HG03108 (cell line): ENCODE results near the gene AOC1.
"Not testable (repeated sequence)": the region's sequence is repeated elsewhere in the genome, so short reads cannot be mapped to it uniquely, and the experiment has no call there.

Source experiments
- ATAC-seq: cut with Tn5 transposase; IDR thresholded peaks from one replicate; pipeline ENCODE4 v1.9.1; 2021; ENCODE audit warnings: moderate library complexity; ENCODE audit not compliant: unreplicated experiment

Gene AOC1, protein sequence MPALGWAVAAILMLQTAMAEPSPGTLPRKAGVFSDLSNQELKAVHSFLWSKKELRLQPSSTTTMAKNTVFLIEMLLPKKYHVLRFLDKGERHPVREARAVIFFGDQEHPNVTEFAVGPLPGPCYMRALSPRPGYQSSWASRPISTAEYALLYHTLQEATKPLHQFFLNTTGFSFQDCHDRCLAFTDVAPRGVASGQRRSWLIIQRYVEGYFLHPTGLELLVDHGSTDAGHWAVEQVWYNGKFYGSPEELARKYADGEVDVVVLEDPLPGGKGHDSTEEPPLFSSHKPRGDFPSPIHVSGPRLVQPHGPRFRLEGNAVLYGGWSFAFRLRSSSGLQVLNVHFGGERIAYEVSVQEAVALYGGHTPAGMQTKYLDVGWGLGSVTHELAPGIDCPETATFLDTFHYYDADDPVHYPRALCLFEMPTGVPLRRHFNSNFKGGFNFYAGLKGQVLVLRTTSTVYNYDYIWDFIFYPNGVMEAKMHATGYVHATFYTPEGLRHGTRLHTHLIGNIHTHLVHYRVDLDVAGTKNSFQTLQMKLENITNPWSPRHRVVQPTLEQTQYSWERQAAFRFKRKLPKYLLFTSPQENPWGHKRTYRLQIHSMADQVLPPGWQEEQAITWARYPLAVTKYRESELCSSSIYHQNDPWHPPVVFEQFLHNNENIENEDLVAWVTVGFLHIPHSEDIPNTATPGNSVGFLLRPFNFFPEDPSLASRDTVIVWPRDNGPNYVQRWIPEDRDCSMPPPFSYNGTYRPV

DNA sequence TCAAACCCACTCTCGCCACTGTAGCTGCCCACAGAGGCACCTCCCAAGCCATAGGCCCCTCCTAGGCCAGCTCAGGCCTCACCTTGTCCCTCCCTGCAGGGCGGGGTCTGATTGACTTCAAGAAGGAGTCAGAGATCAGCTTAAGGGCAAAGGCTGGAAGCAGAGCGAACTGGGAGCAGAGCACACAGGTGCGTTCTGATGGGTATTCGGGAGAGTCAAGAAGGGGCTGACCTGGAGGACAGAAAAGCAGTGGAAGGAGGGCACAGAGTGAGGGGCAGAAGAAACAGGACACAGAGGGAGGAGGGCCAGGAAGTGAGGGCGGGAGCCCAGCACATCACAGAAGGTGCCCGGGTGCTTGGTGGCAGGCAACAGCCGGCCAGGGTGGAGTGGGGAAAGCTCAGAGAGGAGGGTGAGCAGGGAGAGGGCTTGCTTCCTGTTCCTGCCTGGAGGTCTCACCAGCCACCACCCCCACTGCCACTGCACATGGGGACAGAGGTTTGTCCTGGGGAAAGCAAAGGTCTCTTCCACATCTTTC, at the start of gene AOC1:
TSS of gene AOC1 (plus strand) at position 147 of the 535 bp plus-strand sequence. CDS start 3,954 bp downstream, outside the sequence.
- ATAC-seq: no peak

DNA sequence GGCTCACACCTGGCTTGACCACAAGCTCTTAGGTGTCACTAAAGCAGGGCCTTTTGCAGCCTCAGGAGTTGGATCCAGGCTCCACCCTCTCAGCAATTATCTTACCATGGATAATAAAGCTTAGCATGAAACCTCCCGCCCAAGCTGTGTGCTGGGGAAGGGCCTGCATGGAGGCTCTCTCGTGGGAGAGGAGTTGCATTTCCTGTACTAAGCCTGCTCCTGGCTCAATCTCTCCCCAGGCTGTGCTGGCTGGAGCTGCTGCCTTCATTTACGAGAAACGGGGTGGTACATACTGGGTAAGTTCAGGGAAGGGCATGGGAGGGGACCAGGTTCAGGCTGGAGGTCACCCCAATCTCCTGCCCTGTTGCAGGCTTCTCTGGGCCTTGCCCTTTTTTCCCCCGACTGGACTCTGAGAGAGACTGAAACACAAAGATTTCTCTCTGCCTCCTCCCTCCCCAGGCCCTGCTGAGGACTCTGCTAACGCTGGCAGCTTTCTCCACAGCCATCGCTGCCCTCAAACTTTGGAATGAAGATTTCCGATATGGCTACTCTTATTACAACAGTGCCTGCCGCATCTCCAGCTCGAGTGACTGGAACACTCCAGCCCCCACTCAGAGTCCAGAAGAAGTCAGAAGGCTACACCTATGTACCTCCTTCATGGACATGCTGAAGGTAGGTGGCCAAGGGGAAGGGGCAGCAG, 49.0 kb upstream of the AOC1 start:
- no peak for ATAC-seq

DNA sequence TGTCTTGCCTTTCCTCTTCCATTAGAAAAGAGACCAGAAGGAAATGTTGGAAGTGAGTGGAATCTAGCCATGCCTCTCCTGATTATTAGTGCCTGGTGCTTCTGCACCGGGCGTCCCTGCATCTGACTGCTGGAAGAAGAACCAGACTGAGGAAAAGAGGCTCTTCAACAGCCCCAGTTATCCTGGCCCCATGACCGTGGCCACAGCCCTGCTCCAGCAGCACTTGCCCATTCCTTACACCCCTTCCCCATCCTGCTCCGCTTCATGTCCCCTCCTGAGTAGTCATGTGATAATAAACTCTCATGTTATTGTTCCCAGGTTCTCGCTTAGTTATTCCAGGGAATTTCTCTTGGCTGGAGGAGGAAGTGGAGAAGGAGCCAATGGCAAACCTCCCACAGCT, 47.5 kb upstream of the AOC1 start:
- ATAC-seq: no peak

GRCh38 chr7:150805864-150806263, 46.5 kb upstream of the AOC1 start:
- no peak for ATAC-seq

GRCh38 chr7:150806454-150806853, 45.9 kb upstream of the AOC1 start:
- ATAC-seq: no peak

DNA sequence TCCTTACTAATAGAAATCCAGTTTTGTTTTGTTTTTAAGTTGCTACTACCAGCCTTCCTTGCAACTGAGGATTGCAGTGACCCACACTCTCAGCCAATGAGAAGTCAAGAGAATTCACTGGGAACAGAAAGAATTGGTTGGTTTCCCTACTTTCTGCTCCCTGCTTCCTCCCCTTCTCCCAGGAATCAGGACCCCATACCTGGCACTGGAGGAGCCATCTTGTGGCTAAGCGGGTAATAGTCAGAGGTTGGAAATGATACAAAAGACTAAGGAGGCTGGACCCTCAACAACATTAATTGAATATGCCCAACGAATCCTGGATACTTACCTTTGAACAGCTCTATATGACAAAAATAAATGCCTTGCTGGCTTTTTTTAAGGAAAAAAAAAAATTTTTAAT, 45.5 kb upstream of the AOC1 start:
- ATAC-seq: no peak

GRCh38 chr7:150807616-150808438, 44.5 kb upstream of the AOC1 start:
- ATAC-seq: not testable (repeated sequence)

- ATAC-seq: no peak
Measured at GRCh38 chr7:150814328-150815001, 37.9 kb upstream of the AOC1 start.

DNA sequence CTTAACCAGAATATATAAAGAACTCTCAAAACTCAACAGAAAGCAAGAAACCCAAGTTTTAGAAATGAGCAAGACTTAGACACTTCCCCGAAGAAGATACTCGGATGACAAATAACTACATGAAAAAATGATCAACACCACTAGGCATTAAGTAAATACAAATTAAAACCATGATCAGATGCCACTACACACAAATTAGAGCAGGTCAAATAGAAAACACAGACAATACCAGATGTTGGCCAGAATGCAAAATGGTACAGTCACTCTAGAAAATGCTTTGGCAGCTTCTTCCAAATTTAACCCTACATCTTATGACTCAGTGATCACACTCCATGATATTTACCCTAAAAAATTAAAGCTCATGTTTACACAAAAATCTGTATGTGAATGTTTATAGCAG, 33.3 kb upstream of the AOC1 start:
- ATAC-seq: no peak

DNA sequence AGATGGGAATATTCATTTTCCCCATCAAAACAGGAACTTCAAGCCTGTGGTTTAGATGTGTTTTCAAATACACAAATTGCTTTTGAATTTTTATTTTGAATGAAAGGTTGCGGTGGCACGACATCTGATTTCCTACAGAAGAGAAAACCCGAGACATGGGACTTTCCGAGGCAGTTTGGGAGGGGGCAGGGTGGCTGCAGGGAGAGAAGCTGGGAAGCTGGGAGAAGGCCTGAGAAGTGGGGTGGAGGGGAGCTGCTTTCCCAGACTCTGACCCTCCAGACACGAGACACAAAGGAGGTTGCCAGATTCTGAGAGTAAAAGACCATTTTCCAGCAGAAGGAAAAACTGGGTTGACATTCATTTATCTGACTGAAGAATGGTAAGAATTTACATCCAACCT, 32.2 kb upstream of the AOC1 start:
- ATAC-seq: no peak

- ATAC-seq: no peak
Measured at GRCh38 chr7:150820578-150821198, 31.6 kb upstream of the AOC1 start.

GRCh38 chr7:150823043-150823442, 29.3 kb upstream of the AOC1 start:
- ATAC-seq: no peak

DNA sequence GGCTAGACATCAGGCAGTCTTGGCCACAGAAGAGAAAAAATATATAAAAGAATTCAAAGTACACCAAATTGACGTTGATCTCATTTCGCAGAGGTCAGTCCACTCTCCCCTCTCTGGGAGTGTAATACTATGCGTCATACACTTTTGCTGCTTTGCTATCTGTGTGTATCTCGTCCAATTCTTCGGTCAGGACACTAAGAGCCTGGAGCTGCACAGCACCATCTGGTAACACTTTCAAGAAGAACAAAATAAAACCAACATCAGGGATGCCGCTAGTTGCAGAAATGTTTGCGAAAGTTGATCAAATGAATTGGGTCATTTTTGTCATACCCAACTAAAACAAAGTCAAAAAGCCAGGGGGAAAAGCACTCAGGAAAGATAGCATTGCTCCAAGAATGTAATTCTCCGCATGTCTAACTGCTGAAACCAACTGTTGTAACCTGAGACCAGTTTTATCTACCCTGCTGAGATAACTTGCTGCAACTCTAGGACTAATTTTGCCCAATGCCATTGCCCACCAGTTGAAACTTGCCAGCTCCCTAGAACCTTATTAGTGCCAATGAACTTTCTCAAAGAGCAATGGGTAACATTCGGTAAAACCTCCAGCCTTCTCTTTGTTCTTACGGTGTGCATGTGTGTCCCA, 28.7 kb upstream of the AOC1 start:
- ATAC-seq: no peak

DNA sequence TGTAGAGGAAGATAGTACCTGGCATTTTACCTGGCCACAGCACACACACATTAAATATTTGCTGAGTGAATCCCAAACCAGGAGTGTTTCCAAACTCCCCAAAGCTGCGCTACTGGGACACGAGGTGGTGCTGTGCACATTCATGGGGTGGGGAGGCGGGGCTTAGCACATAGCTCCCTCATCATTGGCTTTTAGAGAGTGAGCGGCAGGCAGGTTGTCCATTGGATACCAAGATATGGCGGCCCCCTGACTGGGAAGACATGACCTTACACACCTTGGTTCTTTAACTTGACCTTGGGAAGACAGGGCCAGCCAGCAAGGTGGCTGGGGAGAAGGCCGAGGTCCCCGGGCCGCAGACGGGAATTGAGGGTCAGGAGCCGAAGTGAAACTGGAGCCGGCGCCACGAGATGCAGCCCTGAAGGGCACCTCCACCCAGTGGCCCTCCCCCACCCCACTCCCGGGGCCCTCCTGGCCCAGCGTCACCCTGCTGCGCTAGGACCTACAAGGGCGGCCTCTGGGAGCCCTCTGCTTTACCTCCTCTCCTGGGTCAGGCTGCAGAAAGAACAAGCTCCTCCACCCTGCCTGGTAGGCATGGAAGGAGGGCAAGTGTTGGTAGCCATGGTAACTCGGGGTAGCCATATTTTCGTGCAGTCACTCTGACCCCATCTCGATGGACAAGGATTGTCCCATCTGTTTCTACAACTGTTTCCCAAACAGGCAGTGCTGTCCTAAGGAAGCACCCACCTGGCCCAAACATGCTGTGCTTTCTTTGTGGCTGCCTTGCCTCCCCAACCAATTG, 27.7 kb upstream of the AOC1 start:
- ATAC-seq: no peak

GRCh38 chr7:150826061-150826849, 26.1 kb upstream of the AOC1 start:
- ATAC-seq: no peak

DNA sequence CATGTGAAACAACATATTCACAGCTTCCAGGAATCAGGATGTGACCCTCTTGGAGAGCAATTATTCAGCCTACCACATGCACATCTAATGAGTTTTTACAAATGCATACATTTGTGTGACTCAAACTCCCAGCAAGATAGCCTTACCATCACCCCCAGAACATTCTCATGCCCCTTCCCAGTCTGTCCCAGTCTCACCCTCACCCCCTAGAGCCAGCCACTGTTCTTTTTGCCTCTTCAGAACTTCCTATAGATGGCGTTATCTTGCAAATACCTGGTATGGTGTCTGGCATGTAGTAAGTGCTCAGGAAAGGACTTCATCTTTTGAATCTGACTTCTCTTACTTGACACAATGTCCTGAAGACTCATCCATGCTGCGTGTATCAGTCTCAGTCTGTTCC, 23.9 kb upstream of the AOC1 start:
- ATAC-seq: no peak

- ATAC-seq: no peak
Measured at GRCh38 chr7:150829426-150829825, 22.9 kb upstream of the AOC1 start.
